ENCODE measurements around the gene PYGO1.

DNA sequence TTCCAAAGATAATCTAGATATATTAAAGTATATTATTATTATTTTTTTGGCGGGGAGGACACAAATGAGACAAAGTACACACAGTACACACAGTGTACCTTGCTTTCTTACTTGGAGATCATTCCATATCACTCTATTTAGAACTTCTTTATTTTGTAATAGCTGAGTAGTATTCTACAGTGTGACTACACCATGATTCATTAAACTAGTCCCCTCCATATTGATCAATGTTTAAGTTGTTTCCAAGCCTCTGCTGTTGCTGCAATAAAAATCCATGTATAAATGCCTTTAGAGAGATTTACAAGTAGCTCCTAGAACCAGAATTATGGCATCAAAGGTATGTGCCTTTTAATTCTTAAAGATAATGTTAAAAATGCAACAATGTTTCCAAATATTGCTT lies 38.8 kb downstream of the PYGO1 start:
- TF ChIP-seq, protein P1, sequence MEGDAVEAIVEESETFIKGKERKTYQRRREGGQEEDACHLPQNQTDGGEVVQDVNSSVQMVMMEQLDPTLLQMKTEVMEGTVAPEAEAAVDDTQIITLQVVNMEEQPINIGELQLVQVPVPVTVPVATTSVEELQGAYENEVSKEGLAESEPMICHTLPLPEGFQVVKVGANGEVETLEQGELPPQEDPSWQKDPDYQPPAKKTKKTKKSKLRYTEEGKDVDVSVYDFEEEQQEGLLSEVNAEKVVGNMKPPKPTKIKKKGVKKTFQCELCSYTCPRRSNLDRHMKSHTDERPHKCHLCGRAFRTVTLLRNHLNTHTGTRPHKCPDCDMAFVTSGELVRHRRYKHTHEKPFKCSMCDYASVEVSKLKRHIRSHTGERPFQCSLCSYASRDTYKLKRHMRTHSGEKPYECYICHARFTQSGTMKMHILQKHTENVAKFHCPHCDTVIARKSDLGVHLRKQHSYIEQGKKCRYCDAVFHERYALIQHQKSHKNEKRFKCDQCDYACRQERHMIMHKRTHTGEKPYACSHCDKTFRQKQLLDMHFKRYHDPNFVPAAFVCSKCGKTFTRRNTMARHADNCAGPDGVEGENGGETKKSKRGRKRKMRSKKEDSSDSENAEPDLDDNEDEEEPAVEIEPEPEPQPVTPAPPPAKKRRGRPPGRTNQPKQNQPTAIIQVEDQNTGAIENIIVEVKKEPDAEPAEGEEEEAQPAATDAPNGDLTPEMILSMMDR (IDR thresholded peaks at IDR 0.05) = no peak
- no peak for TF ChIP-seq POLR2A (IDR thresholded peaks at IDR 0.05)
